ENCODE measurements around the gene AHNAK2. TPM values are rescaled to one million over a fixed set of nuclear protein-coding genes. Genes with fewer than 3 reads are reported as not detected.

The AHNAK2 gene
- total RNA-seq, 4 donors from 2014 or later, result 147 to 313 (median 172) TPM

- H3K27ac ChIP-seq, result peak overlapping the region in 1 of 4 donors; percentile 34
- H3K36me3 ChIP-seq, result no peaks in the 10 kb centered on the region
- peaks cover 0 to 31% (median 0%) of the 10 kb centered on the region in 4 donors for H3K27me3 ChIP-seq
- no peak for TF ChIP-seq CTCF (IDR thresholded peaks at IDR 0.05)
- no peak for TF ChIP-seq POLR2A (IDR thresholded peaks at IDR 0.05)
- intact Hi-C loops (cut with DNase I), result no loop called here
- peaks cover 7 to 48% (median 8%) of the 10 kb centered on the region in 3 donors for H3K4me1 ChIP-seq
- no peaks in the 10 kb centered on the region for H3K9me3 ChIP-seq
- 61% methylated on average over 30 of the region's 64 CpGs; no CpG with 5 or more reads in 1 of the 2 donors for WGBS, 2 donors
- peak overlapping the region; percentile 39 to 66 (median 54) for H3K4me3 ChIP-seq
- no peak for DNase-seq
These were observed 46.2 kb downstream of the AHNAK2 start for GRCh38 chr14:104931771-104932675.

GRCh38 chr14:104931304-104931770 lies 46.8 kb downstream of the AHNAK2 start:
- Histone ChIP-seq H3K9me3 (no peaks in the 10 kb centered on the region), H3K4me3 (no peak overlapping the region), H3K4me1 (peaks cover 7 to 48% (median 8%) of the 10 kb centered on the region in 3 donors), H3K27me3 (peaks cover 0 to 35% (median 0%) of the 10 kb centered on the region in 4 donors), H3K36me3 (no peaks in the 10 kb centered on the region), H3K27ac (no peak overlapping the region)
- no peak for TF ChIP-seq POLR2A (IDR thresholded peaks at IDR 0.05)
- no peak for TF ChIP-seq CTCF (IDR thresholded peaks at IDR 0.05)
- intact Hi-C loops (cut with DNase I), result no loop called here
- DNase-seq, result no peak
- WGBS, 2 donors, result 60 to 74% methylated on average over 1 to 3 of the region's 9 CpGs

- Histone ChIP-seq H3K4me3 (no peak overlapping the region), H3K27me3 (peaks cover 0 to 35% (median 0%) of the 10 kb centered on the region in 4 donors), H3K27ac (no peak overlapping the region), H3K36me3 (no peaks in the 10 kb centered on the region), H3K4me1 (peaks cover 7 to 50% (median 8%) of the 10 kb centered on the region in 3 donors), H3K9me3 (no peaks in the 10 kb centered on the region)
- intact Hi-C loops (cut with DNase I), result no loop called here
- TF ChIP-seq CTCF (IDR thresholded peaks at IDR 0.05), result no peak
- TF ChIP-seq POLR2A (IDR thresholded peaks at IDR 0.05), result no peak
- no peak for DNase-seq
- 48 to 76% methylated on average over 2 to 7 of the region's 10 CpGs for WGBS, 2 donors
These were observed 47.5 kb downstream of the AHNAK2 start for GRCh38 chr14:104930526-104931303.

DNA sequence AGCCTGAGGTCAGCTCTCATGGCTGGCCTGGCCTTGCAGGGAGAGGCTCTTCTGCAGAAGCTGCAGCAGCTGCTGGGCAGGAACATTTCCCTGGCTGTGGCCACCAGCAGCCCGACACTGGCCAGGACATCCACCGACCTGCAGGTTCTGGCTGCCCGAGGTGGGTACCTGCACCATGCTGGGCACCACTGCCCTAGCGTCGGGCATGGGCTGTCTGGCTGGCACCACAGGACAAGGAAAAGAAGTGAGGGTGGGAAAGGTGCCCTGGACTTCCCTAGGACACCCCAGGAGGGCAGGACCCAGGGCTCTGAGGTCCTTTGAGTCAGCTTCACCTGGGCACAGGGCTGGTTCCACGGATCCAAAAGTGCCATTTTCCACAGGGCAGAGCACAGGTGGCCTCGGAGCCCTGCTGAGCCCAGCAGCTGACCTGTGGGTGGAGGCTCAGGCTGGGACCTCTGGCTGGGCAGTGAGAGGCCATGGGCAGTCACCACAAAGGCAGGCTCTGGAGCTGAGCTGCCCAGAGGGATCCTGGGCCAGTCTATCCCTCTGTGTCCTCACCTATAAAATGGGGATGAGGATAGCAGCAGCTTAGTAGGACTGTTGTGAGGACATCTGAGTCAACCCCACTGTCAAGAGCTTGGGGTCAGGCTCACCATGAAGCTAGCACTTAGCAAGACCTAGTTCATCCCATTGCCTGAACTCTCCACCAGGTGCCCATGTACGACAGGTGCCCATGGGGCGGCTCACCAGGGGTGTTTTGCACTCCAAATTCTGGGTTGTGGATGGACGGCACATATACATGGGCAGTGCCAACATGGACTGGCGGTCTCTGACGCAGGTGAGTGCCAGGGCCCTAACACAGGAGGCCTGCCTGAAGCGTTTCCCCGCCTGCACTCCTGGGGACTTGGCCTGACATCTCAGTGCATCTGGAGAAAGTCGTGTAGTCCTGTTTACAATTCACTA lies 48.6 kb downstream of the AHNAK2 start:
- DNase-seq, result no peak
- no peaks in the 10 kb centered on the region for H3K36me3 ChIP-seq
- 63 to 81% methylated on average over 3 to 10 of the region's 15 CpGs for WGBS, 2 donors
- intact Hi-C loops (cut with DNase I), result no loop called here
- no peak for TF ChIP-seq POLR2A (IDR thresholded peaks at IDR 0.05)
- TF ChIP-seq CTCF (IDR thresholded peaks at IDR 0.05), result no peak
- H3K27me3 ChIP-seq, result peaks cover 0 to 35% (median 0%) of the 10 kb centered on the region in 4 donors
- H3K4me3 ChIP-seq, result no peak overlapping the region
- no peaks in the 10 kb centered on the region for H3K9me3 ChIP-seq
- peaks cover 7 to 39% (median 8%) of the 10 kb centered on the region in 3 donors for H3K4me1 ChIP-seq
- no peak overlapping the region for H3K27ac ChIP-seq
